ENCODE results near the gene CLCNKB.
"Not testable (repeated sequence)": the region's sequence is repeated elsewhere in the genome, so short reads cannot be mapped to it uniquely, and the experiment has no call there.

- not testable (repeated sequence) for TF ChIP-seq POLR2AphosphoS5 (IDR thresholded peaks at IDR 0.05; ENCODE audit: low read depth, low read length); POLR2A (IDR thresholded peaks at IDR 0.05; ENCODE audit: borderline replicate concordance, extremely low read depth, insufficient read depth, insufficient read length); CTCF (IDR thresholded peaks at IDR 0.05 in 2 of 3, conservative IDR thresholded peaks at IDR 0.05 in 1 of 3; ENCODE audit: borderline replicate concordance in 1 of 3, insufficient read depth in 1 of 3, low read depth in 2 of 3, low read length in 2 of 3); MAX (IDR thresholded peaks at IDR 0.05); REST (IDR thresholded peaks at IDR 0.05; ENCODE audit: low read depth); RAD21 (IDR thresholded peaks at IDR 0.05; ENCODE audit: low read depth); ELF1 (IDR thresholded peaks at IDR 0.05; ENCODE audit: borderline replicate concordance, low read depth)
Measured at GRCh38 chr1:16057314-16057915, 13.8 kb downstream of the CLCNKB start.

Measured in HCT116 (cell line).